ENCODE measurements around the gene C1orf87.

DNA sequence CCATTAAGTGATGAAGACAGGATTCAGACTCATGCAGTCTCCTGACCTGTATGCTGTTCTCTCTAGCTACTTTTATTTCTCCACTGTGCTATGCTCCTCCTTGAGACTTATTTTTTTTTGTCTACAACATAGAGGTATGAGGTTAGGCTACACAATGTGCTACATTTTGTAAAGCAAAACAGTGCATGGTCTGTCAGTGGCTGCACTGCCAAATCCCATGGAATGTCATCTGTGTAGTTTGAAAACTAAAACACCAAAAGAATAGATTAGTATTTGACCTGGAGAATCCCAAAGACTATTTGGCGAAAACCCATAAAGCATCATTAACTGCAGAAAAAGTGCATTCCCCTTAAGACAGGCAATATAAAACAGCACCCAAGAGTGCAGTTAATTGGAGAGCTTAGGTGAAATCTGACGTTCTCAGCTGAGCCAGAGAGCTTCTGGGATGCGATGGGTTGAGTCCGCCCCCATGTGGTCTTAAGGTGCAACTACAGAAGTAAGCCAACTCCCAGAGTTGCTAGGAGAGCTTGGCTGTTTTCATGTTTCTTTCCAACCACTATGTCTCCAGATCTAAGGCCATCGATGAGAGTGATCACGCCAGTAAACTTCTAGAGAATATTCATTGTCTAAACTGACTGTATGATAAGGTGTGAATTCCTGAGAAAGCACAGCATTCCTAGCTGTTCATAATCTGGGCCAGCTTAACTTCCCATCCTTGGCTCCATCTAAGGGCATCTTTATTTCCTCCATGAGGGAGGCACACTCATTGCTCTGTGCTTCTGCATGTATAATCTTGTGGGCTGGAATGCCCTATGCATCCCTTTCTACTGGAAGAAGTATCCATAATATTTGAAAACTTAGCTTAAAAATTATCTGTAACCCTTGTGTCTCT is 126.3 kb downstream of the C1orf87 start:
- TF ChIP-seq POLR2AphosphoS5 (IDR thresholded peaks at IDR 0.05; ENCODE audit: borderline replicate concordance, low read depth, low read length) (no peak; the same call in 1 of the 2 replicates), EZH2 (IDR thresholded peaks at IDR 0.05) (no peak)

All from SK-N-MC (cell line).